GM12878 (cell line): ENCODE results near the gene RSBN1L. TPM values are rescaled to one million over a fixed set of nuclear protein-coding genes. Genes with fewer than 3 reads are reported as not detected.

Experiments used
- ATAC-seq: fragments of 200-7000 bp; cut with Tn5 transposase; 3 replicates; pipeline ENCODE4 v1.9.1; 2020; ENCODE audit warnings: mild to moderate bottlenecking, moderate library complexity
- BruUV-seq: library from RNA; stranded (reverse); fragments of 400-500 nt; replicated peaks from 2 replicates; lab custom pipeline; 2021; lab: Mats Ljungman, UMichigan
- CTCF ChIA-PET: fragments of 300-600 bp; sonication (Branson Sonifier 250); formaldehyde crosslinking; extraction: SDS; loops from one replicate; lab custom pipeline; 2021; ENCODE audit warnings: inconsistent platforms; lab: Yijun Ruan, JAX
- POLR2A ChIA-PET: fragments of 350-600 bp; formaldehyde crosslinking; extraction: SDS; loops from one replicate; lab custom pipeline; 2021; ENCODE audit warnings: inconsistent platforms; lab: Charles Lee
- RAD21 ChIA-PET: fragments of 300-600 bp; sonication (Branson Sonifier 250); formaldehyde crosslinking; loops from one replicate; lab custom pipeline; 2023; ENCODE audit warnings: antibody characterized with exemption; ENCODE audit not compliant: unreplicated experiment; lab: Charles Lee
- SMC1A ChIA-PET: fragments of 300-600 bp; sonication (Branson Sonifier 250); formaldehyde crosslinking; loops from one replicate; lab custom pipeline; 2023; ENCODE audit not compliant: unreplicated experiment, uncharacterized antibody; lab: Charles Lee
- DNase-seq: peaks from one replicate; pipeline ENCODE4 v3.0.0-alpha.2; 2011; ENCODE audit warnings: low read depth, low spot score
- FAIRE-seq: peaks from 3 replicates; lab custom pipeline; 2011; peaks lifted over from hg19 to GRCh38; lab: Jason Lieb, UNC
- H2AFZ ChIP-seq: 2 replicates; pipeline ENCODE4 v1.6.0; 2011; ENCODE audit warnings: low read depth, low read length, control low read depth; ENCODE audit not compliant: control insufficient read depth
- H3K27ac ChIP-seq: 2 replicates; pipeline ENCODE4 v1.5.1; 2011; ENCODE audit warnings: control low read depth; ENCODE audit not compliant: control insufficient read depth, insufficient read depth
- H3K27me3 ChIP-seq, 2 experiments: replicated peaks in 1 of 2; 2 replicates each; pipeline versions ENCODE4 v1.6.0 to v1.6.1; 2011; ENCODE audit warnings: low read length in 1 of 2; ENCODE audit not compliant: control insufficient read depth in 2 of 2, insufficient read depth in 2 of 2
- H3K36me3 ChIP-seq, 2 experiments: 2 replicates each; pipeline ENCODE4 v1.5.1; 2011; ENCODE audit warnings: low read length in 1 of 2; ENCODE audit not compliant: control insufficient read depth in 2 of 2, insufficient read depth in 2 of 2
- H3K4me1 ChIP-seq: 2 replicates; pipeline ENCODE4 v1.6.1; 2011; ENCODE audit warnings: mild to moderate bottlenecking, low read length, moderate library complexity, mixed read lengths; ENCODE audit not compliant: control insufficient read depth, insufficient read depth
- H3K4me2 ChIP-seq: 2 replicates; pipeline ENCODE4 v1.6.0; 2011; ENCODE audit warnings: control low read depth; ENCODE audit not compliant: control insufficient read depth, insufficient read depth
- H3K4me3 ChIP-seq: fragments of 200-600 bp; sonication (generic); 2 replicates; pipeline ENCODE4 v1.5.1; 2016
- H3K79me2 ChIP-seq: 2 replicates; pipeline ENCODE4 v1.6.0; 2011; ENCODE audit warnings: low read length; ENCODE audit not compliant: control insufficient read depth, insufficient read depth
- H3K9ac ChIP-seq: 2 replicates; pipeline ENCODE4 v1.8.0; 2011; ENCODE audit warnings: low read length, control low read depth, mixed read lengths; ENCODE audit not compliant: control insufficient read depth, insufficient read depth
- H3K9me3 ChIP-seq: replicated peaks from 3 replicates; pipeline ENCODE4 v1.5.1; 2011; ENCODE audit warnings: mild to moderate bottlenecking, low read length; ENCODE audit not compliant: control insufficient read depth, insufficient read depth
- H4K20me1 ChIP-seq: 2 replicates; pipeline ENCODE4 v1.6.0; 2011; ENCODE audit not compliant: control insufficient read depth, insufficient read depth
- BCL3 ChIP-seq: IDR thresholded peaks from 2 replicates; pipeline ENCODE4 v1.6.1; 2011; ENCODE audit warnings: borderline replicate concordance, low read depth, mild to moderate bottlenecking, moderate library complexity, low read length; ENCODE audit not compliant: insufficient read depth, poor library complexity, severe bottlenecking
- CHD4 ChIP-seq: fragments of 200-600 bp; sonication (generic); IDR thresholded peaks from 2 replicates; pipeline ENCODE4 v1.6.1; 2016; ENCODE audit warnings: mild to moderate bottlenecking
- HDAC2 ChIP-seq: fragments of 200-600 bp; sonication (generic); IDR thresholded peaks from 2 replicates; pipeline ENCODE4 v1.6.1; 2017
- HDGF ChIP-seq: fragments of 450-650 bp; IDR thresholded peaks from 2 replicates; pipeline ENCODE4 v1.6.1; 2016; ENCODE audit warnings: antibody characterized with exemption
- KLF5 ChIP-seq: fragments of 450-650 bp; IDR thresholded peaks from 2 replicates; pipeline ENCODE4 v1.6.1; 2014; ENCODE audit warnings: mild to moderate bottlenecking; ENCODE audit not compliant: partially characterized antibody
- LARP7 ChIP-seq: fragments of 450-650 bp; IDR thresholded peaks from 2 replicates; pipeline ENCODE4 v1.6.1; 2017; ENCODE audit warnings: mild to moderate bottlenecking
- MTA2 ChIP-seq: fragments of 450-650 bp; IDR thresholded peaks from 2 replicates; pipeline ENCODE4 v1.6.1; 2016; ENCODE audit warnings: low read depth, mild to moderate bottlenecking, moderate library complexity
- MTA3 ChIP-seq: IDR thresholded peaks from 2 replicates; pipeline ENCODE4 v1.6.1; 2012; ENCODE audit warnings: low read length, inconsistent platforms, borderline replicate concordance
- NFIC ChIP-seq: IDR thresholded peaks from 2 replicates; pipeline ENCODE4 v1.6.1; 2012; ENCODE audit warnings: low read depth, mild to moderate bottlenecking, inconsistent platforms, low read length, moderate library complexity
- SP1 ChIP-seq: IDR thresholded peaks from one replicate; pipeline ENCODE4 v1.6.1; 2011; ENCODE audit warnings: low read depth, low read length
- TBL1XR1 ChIP-seq: IDR thresholded peaks from 2 replicates; pipeline ENCODE4 v1.6.1; 2012; ENCODE audit warnings: low read depth, low read length, improper control_type of control experiment
- WRNIP1 ChIP-seq: IDR thresholded peaks from 2 replicates; pipeline ENCODE4 v1.6.1; 2011; ENCODE audit warnings: low read depth, low read length, improper control_type of control experiment, borderline replicate concordance
- WGBS: methylation state at CpG from one replicate; pipeline ENCODE4 v1.1.6; 2016; ENCODE audit warnings: low lambda C conversion rate; ENCODE audit not compliant: insufficient replicate concordance, insufficient coverage; ENCODE audit errors: missing lambda C conversion rate; 5-methylcytosine and 5-hydroxymethylcytosine counted together
- in situ Hi-C: fragments of 300-500 bp; cut with MboI; formaldehyde crosslinking; loops from 9 replicates; pipeline ENCODE4 v1.14.3; 2018; ENCODE audit warnings: mixed read lengths
- intact Hi-C: fragments of 100-400 bp; cut with micrococcal nuclease; formaldehyde crosslinking; loops from one replicate; pipeline ENCODE4 v1.14.2; 2022; ENCODE audit not compliant: unreplicated experiment
- polyA plus RNA-seq, 11 experiments: library from polyadenylated mRNA; depleted of rRNA in 4 of 11; unstranded in 6 of 11; stranded (reverse) in 5 of 11; fragments of >200 nt; fragmentation: Nextera tagmentation in 4 of 11; fragmentation: Illumina TruSeq in 1 of 11; extraction: Ambion mirVana in 4 of 11; extraction: Trizol in 1 of 11; gene quantifications; 1 replicate in 1 of 11; 2 replicates in 10 of 11; pipeline versions ENCODE4 v1.2.1 to v1.2.3, GENCODE V29; 2011 to 2016; ENCODE audit warnings: inconsistent platforms in 2 of 11, missing spikeins in 2 of 11, low read depth in 1 of 11
- total RNA-seq, 4 experiments: library from RNA; depleted of rRNA in 3 of 4; stranded (reverse); fragments of >200 nt in 3 of 4; fragmentation: Illumina TruSeq in 1 of 4; extraction: Trizol in 1 of 4; gene quantifications; 2 replicates each; pipeline versions ENCODE4 v1.2.1 to v1.2.3, GENCODE V29; 2013 to 2021
- TF ChIP-seq, protein P1 (sequence below): fragments of 450-650 bp; IDR thresholded peaks from 2 replicates; pipeline ENCODE4 v1.6.1; 2014; ENCODE audit warnings: mild to moderate bottlenecking

Gene RSBN1L
- total and polyA plus RNA-seq, 10 of the 15 experiments (the other 5 are each of a cell fraction or from before 2014, with no cell fraction given), result 4.5 to 23.7 (median 10.3) TPM

DNA sequence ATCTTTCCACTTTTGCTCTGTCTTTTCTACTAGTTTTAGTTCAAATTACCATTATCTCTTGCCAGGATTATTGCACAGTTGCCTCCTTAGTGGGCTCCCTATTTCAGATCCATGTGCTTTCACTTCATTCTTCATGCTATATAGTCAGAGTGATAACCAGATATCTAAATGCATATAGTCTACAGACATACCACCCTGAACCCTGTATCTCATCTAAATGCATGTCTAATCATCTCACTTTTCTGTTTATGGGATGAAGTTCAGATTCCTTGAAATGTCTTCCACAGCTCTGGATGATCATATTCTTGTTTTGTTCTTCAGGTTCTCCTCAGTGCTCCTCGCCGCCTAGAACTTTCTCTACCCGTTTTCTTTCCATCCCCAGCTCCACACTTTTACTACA lies 13.8 kb downstream of the RSBN1L start:
- peaks cover 57% of the 10 kb centered on the region for H3K79me2 ChIP-seq
- TF ChIP-seq WRNIP1 (no peak), MTA2 (no peak), KLF5 (no peak), HDAC2 (no peak), BCL3 (no peak), CHD4 (no peak), MTA3 (no peak), SP1 (no peak), HDGF (no peak), NFIC (no peak), LARP7 (no peak), TBL1XR1 (no peak)
- TF ChIP-seq, protein P1, sequence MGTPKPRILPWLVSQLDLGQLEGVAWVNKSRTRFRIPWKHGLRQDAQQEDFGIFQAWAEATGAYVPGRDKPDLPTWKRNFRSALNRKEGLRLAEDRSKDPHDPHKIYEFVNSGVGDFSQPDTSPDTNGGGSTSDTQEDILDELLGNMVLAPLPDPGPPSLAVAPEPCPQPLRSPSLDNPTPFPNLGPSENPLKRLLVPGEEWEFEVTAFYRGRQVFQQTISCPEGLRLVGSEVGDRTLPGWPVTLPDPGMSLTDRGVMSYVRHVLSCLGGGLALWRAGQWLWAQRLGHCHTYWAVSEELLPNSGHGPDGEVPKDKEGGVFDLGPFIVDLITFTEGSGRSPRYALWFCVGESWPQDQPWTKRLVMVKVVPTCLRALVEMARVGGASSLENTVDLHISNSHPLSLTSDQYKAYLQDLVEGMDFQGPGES, result no peak
- TF ChIP-seq, all 136 proteins: peak for 0
- Histone ChIP-seq H4K20me1 (no peaks in the 10 kb centered on the region), H3K4me3 (no peak overlapping the region), H3K4me2 (no peak overlapping the region), H3K9me3 (no peaks in the 10 kb centered on the region), H3K27me3 (no peaks in the 10 kb centered on the region), H3K36me3 (peaks cover 0 to 11% of the 10 kb centered on the region in 2 experiments; a peak in 1 of 4 replicates), H3K27ac (no peak overlapping the region), H2AFZ (no peak overlapping the region), H3K4me1 (peaks cover 3% of the 10 kb centered on the region; the same call in 1 of the 2 replicates), H3K9ac (no peak overlapping the region)
- ChIA-PET RAD21 (no interaction called here), CTCF (no interaction called here), SMC1A (interaction anchor here (0.8 to 2.3 kb wide), 2 partner anchors 9 to 13 kb away, joined by 3 to 6 read pairs; no protein-coding TSS in a partner anchor), POLR2A (no interaction called here)
- ATAC-seq (no peak), DNase-seq (no peak), FAIRE-seq (no peak)
- WGBS, result 94% methylated on average over 3 of the region's 3 CpGs
- intact Hi-C loops, result no loop called here
- in situ Hi-C loops, result no loop called here
- no TSS peak for BruUV-seq
